ENCODE data around the gene PTPRF.

The PTPRF gene

GRCh38 chr1:43602990-43603389 lies 72.3 kb downstream of the PTPRF start:
- FAIRE-seq (no peak), DNase-seq (ENCODE audit: insufficient read length) (no peak)
- TF ChIP-seq POLR2AphosphoS5 (IDR thresholded peaks at IDR 0.05; ENCODE audit: low read depth, low read length) (no peak), POLR2A (IDR thresholded peaks at IDR 0.05; ENCODE audit: low read depth, low read length) (no peak), TAF1 (IDR thresholded peaks at IDR 0.05; ENCODE audit: borderline replicate concordance, low read depth, low read length) (no peak)

GRCh38 chr1:43604192-43604591 lies 73.5 kb downstream of the PTPRF start:
- no peak for TF ChIP-seq TAF1 (IDR thresholded peaks at IDR 0.05; ENCODE audit: borderline replicate concordance, low read depth, low read length)
- FAIRE-seq (no peak), DNase-seq (ENCODE audit: insufficient read length) (no peak)

GRCh38 chr1:43605157-43605556 lies 74.5 kb downstream of the PTPRF start:
- FAIRE-seq (no peak), DNase-seq (ENCODE audit: insufficient read length) (no peak)
- no peak for TF ChIP-seq POLR2A (IDR thresholded peaks at IDR 0.05; ENCODE audit: low read depth, low read length)
- no peak for TF ChIP-seq POLR2AphosphoS5 (IDR thresholded peaks at IDR 0.05; ENCODE audit: low read depth, low read length)
- TF ChIP-seq TAF1 (IDR thresholded peaks at IDR 0.05; ENCODE audit: borderline replicate concordance, low read depth, low read length), result no peak

- DNase-seq (ENCODE audit: insufficient read length), result no peak
- no peak for FAIRE-seq
- no peak for TF ChIP-seq POLR2AphosphoS5 (IDR thresholded peaks at IDR 0.05; ENCODE audit: low read depth, low read length)
- TF ChIP-seq TAF1 (IDR thresholded peaks at IDR 0.05; ENCODE audit: borderline replicate concordance, low read depth, low read length), result no peak
- TF ChIP-seq POLR2A (IDR thresholded peaks at IDR 0.05; ENCODE audit: low read depth, low read length), result no peak
Measured at GRCh38 chr1:43605766-43606165, 75.1 kb downstream of the PTPRF start.

- TF ChIP-seq POLR2A (IDR thresholded peaks at IDR 0.05; ENCODE audit: low read depth, low read length), result no peak
- no peak for TF ChIP-seq TAF1 (IDR thresholded peaks at IDR 0.05; ENCODE audit: borderline replicate concordance, low read depth, low read length)
- DNase-seq (ENCODE audit: insufficient read length) (no peak), FAIRE-seq (no peak)
Measured at GRCh38 chr1:43606624-43607023, 75.9 kb downstream of the PTPRF start.

- FAIRE-seq (no peak), DNase-seq (ENCODE audit: insufficient read length) (no peak)
- TF ChIP-seq POLR2A (IDR thresholded peaks at IDR 0.05; ENCODE audit: low read depth, low read length) (no peak), TAF1 (IDR thresholded peaks at IDR 0.05; ENCODE audit: borderline replicate concordance, low read depth, low read length) (no peak), POLR2AphosphoS5 (IDR thresholded peaks at IDR 0.05; ENCODE audit: low read depth, low read length) (no peak)
Measured at GRCh38 chr1:43608827-43609226, 78.1 kb downstream of the PTPRF start.

- TF ChIP-seq POLR2AphosphoS5 (IDR thresholded peaks at IDR 0.05; ENCODE audit: low read depth, low read length) (no peak), TAF1 (IDR thresholded peaks at IDR 0.05; ENCODE audit: borderline replicate concordance, low read depth, low read length) (no peak), POLR2A (IDR thresholded peaks at IDR 0.05; ENCODE audit: low read depth, low read length) (no peak)
- DNase-seq (ENCODE audit: insufficient read length) (no peak), FAIRE-seq (no peak)
Measured at GRCh38 chr1:43610339-43610738, 79.7 kb downstream of the PTPRF start.

- no peak for FAIRE-seq
Measured at GRCh38 chr1:43611950-43612349, 81.3 kb downstream of the PTPRF start.

GRCh38 chr1:43612406-43612805 lies 81.7 kb downstream of the PTPRF start:
- DNase-seq (ENCODE audit: insufficient read length), result no peak
- no peak for TF ChIP-seq POLR2A (IDR thresholded peaks at IDR 0.05; ENCODE audit: low read depth, low read length)
- TF ChIP-seq TAF1 (IDR thresholded peaks at IDR 0.05; ENCODE audit: borderline replicate concordance, low read depth, low read length), result no peak
- TF ChIP-seq POLR2AphosphoS5 (IDR thresholded peaks at IDR 0.05; ENCODE audit: low read depth, low read length), result no peak
- no peak for FAIRE-seq

More at GRCh38 chr1:43611950-43612349, 81.3 kb downstream of the PTPRF start:
- DNase-seq (ENCODE audit: insufficient read length), result no peak
- no peak for TF ChIP-seq TAF1 (IDR thresholded peaks at IDR 0.05; ENCODE audit: borderline replicate concordance, low read depth, low read length)
- TF ChIP-seq POLR2AphosphoS5 (IDR thresholded peaks at IDR 0.05; ENCODE audit: low read depth, low read length), result no peak
- no peak for TF ChIP-seq POLR2A (IDR thresholded peaks at IDR 0.05; ENCODE audit: low read depth, low read length)

- TF ChIP-seq POLR2AphosphoS5 (IDR thresholded peaks at IDR 0.05; ENCODE audit: low read depth, low read length) (no peak), TAF1 (IDR thresholded peaks at IDR 0.05; ENCODE audit: borderline replicate concordance, low read depth, low read length) (no peak), POLR2A (IDR thresholded peaks at IDR 0.05; ENCODE audit: low read depth, low read length) (no peak)
- FAIRE-seq (no peak), DNase-seq (ENCODE audit: insufficient read length) (no peak)
Measured at GRCh38 chr1:43613075-43613942, 82.6 kb downstream of the PTPRF start.

GRCh38 chr1:43614211-43614610 lies 83.5 kb downstream of the PTPRF start:
- DNase-seq (ENCODE audit: insufficient read length), result no peak
- no peak for FAIRE-seq
- TF ChIP-seq TAF1 (IDR thresholded peaks at IDR 0.05; ENCODE audit: borderline replicate concordance, low read depth, low read length) (no peak), POLR2AphosphoS5 (IDR thresholded peaks at IDR 0.05; ENCODE audit: low read depth, low read length) (no peak)

GRCh38 chr1:43614891-43615290 lies 84.2 kb downstream of the PTPRF start:
- no peak for FAIRE-seq
- TF ChIP-seq TAF1 (IDR thresholded peaks at IDR 0.05; ENCODE audit: borderline replicate concordance, low read depth, low read length), result no peak
- no peak for TF ChIP-seq POLR2A (IDR thresholded peaks at IDR 0.05; ENCODE audit: low read depth, low read length)
- TF ChIP-seq POLR2AphosphoS5 (IDR thresholded peaks at IDR 0.05; ENCODE audit: low read depth, low read length), result no peak

More at GRCh38 chr1:43614891-43615290, 84.2 kb downstream of the PTPRF start:
- no peak for DNase-seq (ENCODE audit: insufficient read length)
